ENCODE measurements around the gene ARHGAP18. TPM values are rescaled to one million over a fixed set of nuclear protein-coding genes. Genes with fewer than 3 reads are reported as not detected.

The ARHGAP18 gene
- total RNA-seq, 1 donor from 2014 or later, result 5.6 TPM

- H3K27me3 ChIP-seq (ENCODE audit: low read depth), result no peaks in the 10 kb centered on the region
- H3K4me3 ChIP-seq, result no peak overlapping the region
- TF ChIP-seq CTCF (IDR thresholded peaks at IDR 0.05; ENCODE audit: borderline replicate concordance), result no peak
- no peak for DNase-seq
- intact Hi-C loops (cut with micrococcal nuclease), result no loop called here
- H3K27ac ChIP-seq (replicated peaks), result no peak overlapping the region
- H3K36me3 ChIP-seq, result no peaks in the 10 kb centered on the region
- no peaks in the 10 kb centered on the region for H3K9me3 ChIP-seq (replicated peaks)
- peaks cover 66% of the 10 kb centered on the region for H3K4me1 ChIP-seq
Measured at GRCh38 chr6:129662980-129663431, 47.0 kb downstream of the ARHGAP18 start.

GRCh38 chr6:129662406-129662766 is 47.6 kb downstream of the ARHGAP18 start:
- Histone ChIP-seq H3K9me3 (replicated peaks) (no peaks in the 10 kb centered on the region), H3K4me3 (no peak overlapping the region), H3K36me3 (no peaks in the 10 kb centered on the region), H3K27ac (replicated peaks) (peak overlapping the region; percentile 34), H3K4me1 (peaks cover 59% of the 10 kb centered on the region), H3K27me3 (ENCODE audit: low read depth) (no peaks in the 10 kb centered on the region)
- TF ChIP-seq CTCF (IDR thresholded peaks at IDR 0.05; ENCODE audit: borderline replicate concordance), result no peak
- DNase-seq, result no peak
- intact Hi-C loops (cut with micrococcal nuclease), result no loop called here

- no peaks in the 10 kb centered on the region for H3K36me3 ChIP-seq
- H3K4me3 ChIP-seq, result no peak overlapping the region
- no peaks in the 10 kb centered on the region for H3K9me3 ChIP-seq (replicated peaks)
- DNase-seq, result no peak
- peaks cover 58% of the 10 kb centered on the region for H3K4me1 ChIP-seq
- H3K27ac ChIP-seq (replicated peaks), result peak overlapping the region; percentile 34
- intact Hi-C loops (cut with micrococcal nuclease), result no loop called here
- TF ChIP-seq CTCF (IDR thresholded peaks at IDR 0.05; ENCODE audit: borderline replicate concordance), result no peak
- no peaks in the 10 kb centered on the region for H3K27me3 ChIP-seq (ENCODE audit: low read depth)
Measured at GRCh38 chr6:129661536-129662405, 48.2 kb downstream of the ARHGAP18 start.

- H3K27ac ChIP-seq (replicated peaks), result peak overlapping the region; percentile 82
- H3K36me3 ChIP-seq, result no peaks in the 10 kb centered on the region
- TF ChIP-seq CTCF (IDR thresholded peaks at IDR 0.05; ENCODE audit: borderline replicate concordance), result no peak
- H3K9me3 ChIP-seq (replicated peaks), result no peaks in the 10 kb centered on the region
- intact Hi-C loops (cut with micrococcal nuclease), result no loop called here
- H3K4me1 ChIP-seq, result peaks cover 49% of the 10 kb centered on the region
- DNase-seq, result no peak
- peak overlapping the region; percentile 63 for H3K4me3 ChIP-seq
- no peaks in the 10 kb centered on the region for H3K27me3 ChIP-seq (ENCODE audit: low read depth)
Measured at GRCh38 chr6:129660346-129660676, 49.7 kb downstream of the ARHGAP18 start.

GRCh38 chr6:129659590-129660345 is 50.2 kb downstream of the ARHGAP18 start:
- Histone ChIP-seq H3K27ac (replicated peaks) (peak overlapping the region; percentile 82), H3K9me3 (replicated peaks) (no peaks in the 10 kb centered on the region), H3K27me3 (ENCODE audit: low read depth) (no peaks in the 10 kb centered on the region), H3K36me3 (no peaks in the 10 kb centered on the region), H3K4me1 (peaks cover 49% of the 10 kb centered on the region), H3K4me3 (peak overlapping the region; percentile 63)
- no peak for TF ChIP-seq CTCF (IDR thresholded peaks at IDR 0.05; ENCODE audit: borderline replicate concordance)
- intact Hi-C loops (cut with micrococcal nuclease), result no loop called here
- DNase-seq, result no peak
